Body of pancreas (tissue), 4 donors: ENCODE data around the gene MIGA1.

Experiments used
- CTCF ChIP-seq, 7 experiments: fragments of 450-650 bp in 4 of 7; fragments of 200-600 bp in 3 of 7; sonication (generic) in 3 of 7; IDR thresholded peaks; one replicate each; pipeline ENCODE4 v1.5.1; 2016 to 2019; ENCODE audit warnings: antibody characterized with exemption in 7 of 7
- POLR2A ChIP-seq, 3 donors: fragments of 450-650 bp; IDR thresholded peaks; one replicate each; pipeline ENCODE4 v1.6.1; 2016; ENCODE audit warnings: antibody characterized with exemption in 3 of 3, mild to moderate bottlenecking in 2 of 3

DNA sequence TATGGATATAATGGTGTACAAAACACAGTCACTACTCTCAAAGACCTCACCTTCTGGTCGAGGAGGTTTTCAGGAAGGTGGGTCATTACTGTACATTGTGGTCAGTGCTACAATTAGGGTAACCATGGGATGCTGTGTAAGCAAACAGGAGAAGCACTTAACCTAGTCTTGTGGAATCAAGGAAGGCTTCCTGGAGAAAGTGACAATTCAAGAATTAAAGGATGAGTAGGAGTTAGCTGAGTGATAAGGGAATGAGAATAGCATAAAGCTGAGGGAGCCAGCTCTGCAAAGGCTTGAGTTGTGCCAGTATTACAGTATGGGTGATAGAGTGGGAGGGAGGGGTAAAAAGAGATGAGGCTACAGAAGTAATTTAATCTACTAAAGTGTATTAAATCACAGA is 126.2 kb downstream of the MIGA1 start:
- TF ChIP-seq CTCF (IDR thresholded peaks at IDR 0.05) (no peak), POLR2A (IDR thresholded peaks at IDR 0.05) (no peak)
